ENCODE results near the gene ZNF277. TPM values are rescaled to one million over a fixed set of nuclear protein-coding genes. Genes with fewer than 3 reads are reported as not detected.
A peak's percentile ranks its signal among the peaks of the same experiment; 100 is the strongest.
"Not testable (repeated sequence)": the region's sequence is repeated elsewhere in the genome, so short reads cannot be mapped to it uniquely, and the experiment has no call there.

Gene ZNF277
- polyA plus RNA-seq, 12 donors = 22.9 to 41.6 (median 28.3) TPM; not detected in 1

DNA sequence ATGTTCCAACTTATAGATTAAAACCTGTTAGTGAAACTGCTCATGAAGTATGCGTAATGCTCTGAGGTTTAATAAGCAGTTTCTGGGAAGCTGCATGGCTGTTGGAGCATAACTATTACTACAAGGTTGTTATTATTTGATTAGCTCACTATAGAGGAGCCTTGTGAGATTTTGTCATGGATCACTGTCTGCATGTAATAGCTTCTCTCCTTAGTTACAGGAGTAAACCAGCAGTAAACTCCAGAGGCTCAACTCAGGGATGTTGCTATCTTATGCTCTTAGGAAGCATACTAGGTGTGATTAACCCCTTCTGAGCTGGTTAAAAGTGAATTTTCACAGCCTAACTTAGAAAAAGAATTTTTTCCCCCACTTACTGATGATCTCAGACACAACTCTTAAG is 180.1 kb downstream of the ZNF277 start:
- no peak for DNase-seq

DNA sequence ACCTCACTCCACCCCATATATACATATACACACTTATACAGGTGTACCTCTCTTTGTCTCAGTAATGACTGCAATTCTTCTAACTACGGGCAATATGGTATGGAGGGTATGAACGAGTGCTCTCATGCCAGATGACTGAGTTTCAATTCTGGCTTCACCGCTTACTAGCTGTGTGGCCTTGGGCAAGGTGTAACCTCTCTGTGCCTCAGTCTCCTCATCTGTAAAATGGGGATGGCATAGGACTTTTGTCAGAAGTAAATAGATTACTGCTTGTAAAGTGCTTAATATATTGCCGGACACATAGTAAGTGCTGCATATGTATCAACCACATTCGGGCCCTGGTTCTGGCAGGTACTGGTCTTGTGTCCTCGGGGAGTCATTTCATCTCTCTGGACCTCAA is 183.7 kb downstream of the ZNF277 start:
- DNase-seq = no peak

DNA sequence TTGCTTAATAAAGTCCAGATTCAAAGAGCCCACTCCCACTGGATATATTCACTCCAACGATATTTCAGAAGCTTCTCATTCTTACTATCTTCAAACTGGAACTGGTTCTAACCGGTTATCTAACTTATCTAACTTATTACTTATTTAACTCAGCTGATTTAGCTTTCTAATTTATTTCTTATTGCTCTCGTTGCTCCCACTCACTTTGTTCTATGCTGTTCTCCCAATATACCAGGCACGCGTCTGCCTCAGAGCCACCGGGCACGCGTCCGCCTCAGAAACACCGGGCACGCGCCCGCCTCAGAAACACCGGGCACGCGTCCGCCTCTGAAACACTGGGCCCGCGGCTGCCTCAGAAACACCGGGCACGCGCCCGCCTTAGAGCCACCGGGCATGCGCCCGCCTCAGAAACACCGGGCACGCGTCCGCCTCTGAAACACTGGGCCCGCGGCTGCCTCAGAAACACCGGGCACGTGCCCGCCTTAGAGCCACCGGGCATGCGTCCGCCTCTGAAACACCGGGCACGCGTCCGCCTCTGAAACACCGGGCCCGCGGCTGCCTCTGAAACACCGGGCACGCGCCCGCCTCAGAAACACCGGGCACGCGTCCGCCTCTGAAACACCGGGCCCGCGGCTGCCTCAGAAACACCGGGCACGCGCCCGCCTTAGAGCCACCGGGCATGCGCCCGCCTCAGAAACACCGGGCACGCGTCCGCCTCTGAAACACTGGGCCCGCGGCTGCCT is 184.8 kb downstream of the ZNF277 start:
- DNase-seq = peak; percentile 39

DNA sequence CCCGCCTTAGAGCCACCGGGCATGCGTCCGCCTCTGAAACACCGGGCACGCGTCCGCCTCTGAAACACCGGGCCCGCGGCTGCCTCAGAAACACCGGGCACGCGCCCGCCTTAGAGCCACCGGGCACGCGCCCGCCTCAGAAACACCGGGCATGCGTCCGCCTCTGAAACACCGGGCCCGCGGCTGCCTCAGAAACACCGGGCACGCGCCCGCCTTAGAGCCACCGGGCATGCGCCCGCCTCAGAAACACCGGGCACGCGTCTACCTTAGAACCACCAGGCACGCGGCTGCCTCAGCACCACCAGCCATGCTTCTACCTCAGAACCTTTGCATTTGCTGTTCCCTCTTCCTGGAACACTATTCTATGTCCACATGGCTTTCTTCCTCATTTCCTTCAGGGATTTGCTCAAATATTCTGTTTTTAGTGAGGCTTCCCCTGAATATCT is 185.4 kb downstream of the ZNF277 start:
- DNase-seq = not testable (repeated sequence)

Other genes with a start within 250 kb of the ZNF277 start
- 10 to 100 TPM in 9 of 12 donors, 1 to 10 TPM in 2, not detected in 1; 9.2 to 21.2 (median 10.6) TPM for gene DOCK4, start 296 bp upstream of the ZNF277 start, polyA plus RNA-seq (ENCODE audit: insufficient read length in 12 of 12)
- 10 to 100 TPM in 11 of 12 donors, not detected in 1; 24.0 to 41.8 (median 32.6) TPM for gene IFRD1, start 243.8 kb downstream of the ZNF277 start, polyA plus RNA-seq (ENCODE audit: insufficient read length in 12 of 12)